ENCODE data around the gene P2RY2. TPM values are rescaled to one million over a fixed set of nuclear protein-coding genes. Genes with fewer than 3 reads are reported as not detected.

Gene P2RY2
- total RNA-seq, 1 donor from 2014 or later, result 0.42 TPM

DNA sequence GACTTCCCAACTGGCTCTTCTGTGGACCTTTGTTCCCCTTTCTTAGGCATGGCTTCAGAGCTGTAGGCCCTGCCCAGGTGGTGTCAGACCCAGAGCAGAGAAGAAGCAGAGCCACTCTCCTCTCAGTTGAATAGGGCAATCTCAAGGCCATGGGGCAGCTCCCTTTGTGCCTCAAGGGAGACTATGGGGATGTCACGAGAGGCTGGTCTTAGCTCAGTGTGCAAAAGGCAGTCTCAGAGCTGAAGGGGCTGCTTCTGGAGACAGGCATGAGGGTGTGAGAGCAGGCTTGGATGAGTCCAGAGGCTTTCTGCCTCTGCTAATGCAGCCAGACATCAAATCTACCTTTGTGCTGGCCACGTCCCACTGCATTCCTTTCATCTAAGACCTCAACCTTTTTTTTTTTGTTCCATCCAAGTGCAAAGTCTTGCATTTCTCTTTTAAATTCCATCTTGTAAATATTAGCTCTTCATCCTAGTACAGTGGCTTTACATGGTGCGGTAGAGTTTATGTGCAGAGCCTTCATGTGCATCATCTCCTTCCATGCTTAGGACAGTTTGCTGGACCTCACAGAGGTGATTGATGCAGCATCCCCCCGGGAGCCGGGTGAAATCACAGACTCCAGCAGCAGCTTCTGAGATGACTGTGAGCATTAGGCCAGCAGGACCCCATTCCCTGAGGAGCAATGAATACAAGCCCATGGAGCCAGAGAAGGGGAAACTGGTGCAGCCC lies 41.8 kb upstream of the P2RY2 start:
- Mint-ChIP-seq H3K36me3 (ENCODE audit: low read depth) (no peaks in the 10 kb centered on the region), H3K4me1 (peaks cover 53% of the 10 kb centered on the region), H3K27ac (peak overlapping the region; percentile 87), H3K4me3 (peak overlapping the region; percentile 55), H3K27me3 (no peaks in the 10 kb centered on the region), H3K9me3 (no peaks in the 10 kb centered on the region)
- TF ChIP-seq, protein P1, sequence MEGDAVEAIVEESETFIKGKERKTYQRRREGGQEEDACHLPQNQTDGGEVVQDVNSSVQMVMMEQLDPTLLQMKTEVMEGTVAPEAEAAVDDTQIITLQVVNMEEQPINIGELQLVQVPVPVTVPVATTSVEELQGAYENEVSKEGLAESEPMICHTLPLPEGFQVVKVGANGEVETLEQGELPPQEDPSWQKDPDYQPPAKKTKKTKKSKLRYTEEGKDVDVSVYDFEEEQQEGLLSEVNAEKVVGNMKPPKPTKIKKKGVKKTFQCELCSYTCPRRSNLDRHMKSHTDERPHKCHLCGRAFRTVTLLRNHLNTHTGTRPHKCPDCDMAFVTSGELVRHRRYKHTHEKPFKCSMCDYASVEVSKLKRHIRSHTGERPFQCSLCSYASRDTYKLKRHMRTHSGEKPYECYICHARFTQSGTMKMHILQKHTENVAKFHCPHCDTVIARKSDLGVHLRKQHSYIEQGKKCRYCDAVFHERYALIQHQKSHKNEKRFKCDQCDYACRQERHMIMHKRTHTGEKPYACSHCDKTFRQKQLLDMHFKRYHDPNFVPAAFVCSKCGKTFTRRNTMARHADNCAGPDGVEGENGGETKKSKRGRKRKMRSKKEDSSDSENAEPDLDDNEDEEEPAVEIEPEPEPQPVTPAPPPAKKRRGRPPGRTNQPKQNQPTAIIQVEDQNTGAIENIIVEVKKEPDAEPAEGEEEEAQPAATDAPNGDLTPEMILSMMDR (IDR thresholded peaks at IDR 0.05), result no peak
- ChIA-PET CTCF (interaction anchor here (0.7 to 5.4 kb wide), 18 partner anchors 8 to 451 kb away, joined by 3 to 156 read pairs (median 14); partner anchors contain the start of gene FCHSD2), POLR2A (interaction anchor here (0.5 to 5.3 kb wide), 17 partner anchors 12 to 389 kb away, joined by 3 to 145 read pairs (median 4); partner anchors contain the start of gene FCHSD2)
- DNase-seq (no peak), ATAC-seq (ENCODE audit: low read depth) (peak; percentile 63)
- intact Hi-C loops (cut with micrococcal nuclease), result loop anchor here (1.0 to 5.0 kb wide), 4 partner anchors 19 to 494 kb away; no protein-coding TSS in a partner anchor

DNA sequence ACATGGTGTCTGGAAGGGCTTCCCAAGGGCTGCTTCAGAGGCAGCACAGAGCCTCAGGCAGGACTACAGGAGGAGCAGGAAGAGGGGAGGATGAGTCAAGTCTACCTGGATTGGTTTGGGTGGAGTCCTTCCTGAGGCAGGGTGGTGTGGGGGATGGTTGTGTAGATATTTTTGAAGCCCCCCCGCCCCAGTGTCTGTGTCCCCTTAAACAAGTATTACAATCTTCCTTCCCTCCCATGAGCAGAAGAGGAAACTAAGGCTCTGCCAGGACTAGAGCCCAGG lies 41.3 kb upstream of the P2RY2 start:
- CTCF ChIA-PET, result interaction anchor here (0.7 to 5.4 kb wide), 24 partner anchors 8 to 454 kb away, joined by 3 to 156 read pairs (median 11); partner anchors contain the start of gene FCHSD2
- Mint-ChIP-seq H3K36me3 (ENCODE audit: low read depth) (no peaks in the 10 kb centered on the region), H3K27me3 (no peaks in the 10 kb centered on the region), H3K27ac (peak overlapping the region; percentile 87), H3K4me1 (peaks cover 48% of the 10 kb centered on the region), H3K9me3 (no peaks in the 10 kb centered on the region), H3K4me3 (peak overlapping the region; percentile 16)
- intact Hi-C loops (cut with micrococcal nuclease), result loop anchor here (1.0 to 5.0 kb wide), 4 partner anchors 20 to 495 kb away; no protein-coding TSS in a partner anchor
- no peak for ATAC-seq (ENCODE audit: low read depth)
- POLR2A ChIA-PET, result interaction anchor here (0.5 to 5.3 kb wide), 17 partner anchors 12 to 390 kb away, joined by 3 to 145 read pairs (median 5); partner anchors contain the start of gene FCHSD2
- DNase-seq, result no peak
- TF ChIP-seq, protein P1 (IDR thresholded peaks at IDR 0.05), result no peak

DNA sequence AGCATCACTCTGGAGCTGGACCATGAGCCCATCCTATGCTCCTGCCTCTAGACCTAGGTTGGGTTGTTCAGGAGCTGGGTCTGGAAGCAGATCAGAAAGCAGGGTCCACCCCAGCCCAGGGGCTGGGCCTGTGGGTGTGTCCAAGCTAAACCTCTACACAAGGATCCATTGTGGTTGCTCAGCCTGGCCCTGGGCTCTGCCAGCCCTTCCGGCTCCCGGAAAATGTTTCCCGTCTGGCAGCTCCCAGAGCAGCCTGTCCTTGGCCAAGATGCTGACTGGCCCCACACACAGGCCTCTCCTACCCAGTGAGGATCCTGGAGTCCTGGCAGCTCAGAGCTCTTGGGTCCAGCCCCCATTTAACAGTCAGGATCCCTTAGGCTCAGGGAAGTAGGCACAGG lies 40.7 kb upstream of the P2RY2 start:
- ATAC-seq (ENCODE audit: low read depth) (no peak), DNase-seq (no peak)
- Mint-ChIP-seq H3K27ac (peak overlapping the region; percentile 87), H3K4me1 (peaks cover 47% of the 10 kb centered on the region), H3K36me3 (ENCODE audit: low read depth) (no peaks in the 10 kb centered on the region), H3K9me3 (no peaks in the 10 kb centered on the region), H3K4me3 (no peak overlapping the region), H3K27me3 (no peaks in the 10 kb centered on the region)
- ChIA-PET CTCF (interaction anchor here (0.6 to 5.4 kb wide), 47 partner anchors 8 to 592 kb away, joined by 3 to 156 read pairs (median 6); partner anchors contain the start of genes FCHSD2 and STARD10), POLR2A (interaction anchor here (0.6 to 5.3 kb wide), 18 partner anchors 12 to 362 kb away, joined by 3 to 145 read pairs (median 5); partner anchors contain the start of gene FCHSD2)
- TF ChIP-seq, protein P1 (IDR thresholded peaks at IDR 0.05), result no peak
- intact Hi-C loops (cut with micrococcal nuclease), result loop anchor here (5.0 kb wide), 3 partner anchors 90 to 495 kb away; no protein-coding TSS in a partner anchor

DNA sequence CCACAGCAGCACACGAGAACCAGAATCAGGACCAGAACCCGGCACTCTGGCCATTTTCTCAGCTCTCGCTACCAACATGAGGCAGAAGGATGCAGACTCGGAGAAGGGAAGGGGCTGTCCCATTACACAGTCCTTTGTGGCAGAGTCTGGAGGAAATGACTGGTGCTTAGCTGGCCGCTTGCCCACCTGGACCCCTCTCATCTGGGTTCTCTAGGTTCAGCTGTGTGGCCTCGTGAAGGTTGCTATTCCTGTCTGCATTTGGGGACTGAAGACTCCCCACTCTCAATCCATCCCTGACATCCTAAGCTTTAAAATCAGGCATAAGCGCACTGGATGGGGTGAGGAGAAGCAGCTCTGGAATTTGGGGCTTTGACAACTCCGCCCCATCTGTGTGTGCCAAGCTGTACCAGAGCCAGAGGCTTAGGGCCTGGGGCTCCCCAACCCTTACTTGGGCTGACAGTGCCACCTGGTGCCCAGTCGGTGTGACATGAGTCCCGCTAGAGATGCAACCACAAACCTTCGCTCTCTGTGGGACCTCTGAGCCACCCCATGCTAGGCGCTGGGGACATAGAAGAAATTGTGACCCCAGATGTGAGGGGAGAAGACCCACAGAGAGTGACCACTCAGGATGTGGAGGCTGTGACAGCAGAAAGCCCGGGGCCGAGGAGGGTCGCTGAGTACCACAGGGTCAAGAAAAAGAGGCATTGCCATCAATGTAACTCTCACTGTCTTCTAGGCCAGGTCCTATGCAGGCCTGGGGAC lies 40.1 kb upstream of the P2RY2 start:
- H3K27me3 Mint-ChIP-seq, result no peaks in the 10 kb centered on the region
- H3K27ac Mint-ChIP-seq, result peak overlapping the region; percentile 87
- ATAC-seq (ENCODE audit: low read depth) (peak; percentile 94), DNase-seq (peak; percentile 72)
- intact Hi-C loops (cut with micrococcal nuclease), result loop anchor here (1.0 to 5.0 kb wide), 8 partner anchors 36 to 496 kb away; partner anchors contain the start of gene FCHSD2
- H3K9me3 Mint-ChIP-seq, result no peaks in the 10 kb centered on the region
- TF ChIP-seq, protein P1 (IDR thresholded peaks at IDR 0.05), result peak; percentile 43
- no peaks in the 10 kb centered on the region for H3K36me3 Mint-ChIP-seq (ENCODE audit: low read depth)
- POLR2A ChIA-PET, result interaction anchor here (0.5 to 5.3 kb wide), 19 partner anchors 11 to 362 kb away, joined by 3 to 145 read pairs (median 5); partner anchors contain the start of gene FCHSD2
- CTCF ChIA-PET, result interaction anchor here (0.6 to 5.4 kb wide), 51 partner anchors 8 to 593 kb away, joined by 3 to 156 read pairs (median 5); partner anchors contain the start of genes FCHSD2 and STARD10
- no peak overlapping the region for H3K4me3 Mint-ChIP-seq
- peaks cover 42% of the 10 kb centered on the region for H3K4me1 Mint-ChIP-seq

Measured in activated B cell treated with CpG ODN at 0.5 μM for 24 hours (primary cell).